AG10803 (cell line): ENCODE measurements around the gene ABCB8.

ENCODE experiments used
- DNase-seq: peaks from one replicate; pipeline ENCODE4 v3.0.0; 2010; ENCODE audit warnings: low read depth
- H3K4me3 ChIP-seq: 2 replicates; pipeline ENCODE4 v1.5.1; 2011; ENCODE audit warnings: mild to moderate bottlenecking, low read length, control low read depth
- CTCF ChIP-seq: conservative IDR thresholded peaks from 2 replicates; pipeline ENCODE4 v1.5.1; 2011; ENCODE audit warnings: mild to moderate bottlenecking, low read length, control low read depth, inconsistent platforms

The ABCB8 gene

GRCh38 chr7:151053751-151054150, 25.5 kb downstream of the ABCB8 start:
- no peak for TF ChIP-seq CTCF
- H3K4me3 ChIP-seq: no peak overlapping the region
- DNase-seq: no peak

- no peak for TF ChIP-seq CTCF
- no peak overlapping the region for H3K4me3 ChIP-seq
- no peak for DNase-seq
Measured at GRCh38 chr7:151056283-151056665, 28.0 kb downstream of the ABCB8 start.

GRCh38 chr7:151056666-151057505, 28.6 kb downstream of the ABCB8 start:
- no peak for TF ChIP-seq CTCF
- H3K4me3 ChIP-seq: peak overlapping the region; percentile 88
- DNase-seq: no peak

- TF ChIP-seq CTCF: no peak
- DNase-seq: no peak
- peak within 1 kb of the TSS; percentile 88 for H3K4me3 ChIP-seq
Measured at GRCh38 chr7:151057506-151057988, 29.3 kb downstream of the ABCB8 start, which contains the start of gene CDK5. TSS of gene CDK5 (minus strand) at chr7:151057897. CDS start at chr7:151057848, 49 bp downstream.

- peak overlapping the region; percentile 88 for H3K4me3 ChIP-seq
- peak; percentile 100 for DNase-seq
- no peak for TF ChIP-seq CTCF
Measured at GRCh38 chr7:151057989-151058780, 29.9 kb downstream of the ABCB8 start.

- peak overlapping the region; percentile 88 for H3K4me3 ChIP-seq
- TF ChIP-seq CTCF: no peak
- peak; percentile 45 for DNase-seq
Measured at GRCh38 chr7:151058781-151059366, 30.6 kb downstream of the ABCB8 start.
